Stimulated activated CD4-positive, alpha-beta T cell treated with anti-CD3 and anti-CD28 coated beads, TNF-alpha, amount 100 ng/mL, for 4 hours (primary cell): Measurements from ENCODE around the gene RASSF4.

Source experiments
- DNase-seq, 3 experiments: peaks; one replicate each; pipeline ENCODE4 v3.0.0-alpha.2; 2020; ENCODE audit warnings: low read depth in 3 of 3

RASSF4 gene

DNA sequence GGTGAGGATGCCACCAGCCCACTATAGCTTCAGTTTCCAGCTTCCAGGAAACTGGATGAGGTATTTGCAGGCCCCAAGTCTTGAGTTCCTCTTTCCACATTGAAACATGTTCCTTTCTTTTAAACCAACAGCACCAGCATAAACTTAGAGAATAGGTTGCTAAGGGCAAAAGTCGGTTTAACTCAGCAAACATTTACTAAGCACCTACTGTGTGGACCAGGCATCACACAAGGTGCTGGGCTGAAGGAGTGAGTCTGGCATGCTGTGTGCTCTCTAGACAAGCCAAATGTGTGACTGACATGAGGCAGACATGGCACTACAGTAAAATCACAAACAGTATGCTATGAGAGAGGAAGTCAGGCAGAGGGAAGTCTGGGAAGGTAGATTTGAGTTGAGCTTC lies 11.0 kb upstream of the RASSF4 start:
- no peak for DNase-seq

DNA sequence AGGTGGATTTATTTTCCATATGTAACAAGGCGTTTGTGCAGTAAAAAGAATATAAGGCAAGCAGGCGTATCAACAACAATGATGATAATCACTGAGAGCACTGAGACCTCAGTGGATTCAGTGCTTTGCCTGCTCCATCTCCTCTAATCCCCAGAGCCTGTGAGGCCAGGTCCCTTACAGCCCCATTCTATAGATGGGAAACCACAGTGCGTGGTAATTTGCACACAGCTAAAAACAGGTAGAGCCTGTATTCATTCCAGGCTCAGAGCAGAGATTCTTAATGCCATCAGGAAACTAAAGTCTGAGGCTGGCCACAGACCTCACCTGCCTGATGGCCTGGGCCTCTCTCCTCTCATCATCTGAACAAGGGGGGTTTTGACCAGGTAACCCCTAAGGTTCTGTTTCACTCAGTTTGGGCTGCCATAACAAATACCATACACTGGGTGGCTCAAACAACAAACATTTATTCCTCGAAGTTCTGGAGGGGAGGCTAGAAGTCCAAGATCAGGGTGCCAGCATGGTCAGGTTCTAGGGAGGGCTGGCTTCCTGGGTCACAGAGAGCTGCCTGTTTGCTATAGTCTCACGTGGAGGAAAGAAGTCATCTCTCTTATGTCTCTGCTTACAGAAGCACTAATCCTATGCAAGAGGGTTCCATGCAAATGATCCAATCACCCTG lies 10.3 kb upstream of the RASSF4 start:
- DNase-seq, result no peak

DNA sequence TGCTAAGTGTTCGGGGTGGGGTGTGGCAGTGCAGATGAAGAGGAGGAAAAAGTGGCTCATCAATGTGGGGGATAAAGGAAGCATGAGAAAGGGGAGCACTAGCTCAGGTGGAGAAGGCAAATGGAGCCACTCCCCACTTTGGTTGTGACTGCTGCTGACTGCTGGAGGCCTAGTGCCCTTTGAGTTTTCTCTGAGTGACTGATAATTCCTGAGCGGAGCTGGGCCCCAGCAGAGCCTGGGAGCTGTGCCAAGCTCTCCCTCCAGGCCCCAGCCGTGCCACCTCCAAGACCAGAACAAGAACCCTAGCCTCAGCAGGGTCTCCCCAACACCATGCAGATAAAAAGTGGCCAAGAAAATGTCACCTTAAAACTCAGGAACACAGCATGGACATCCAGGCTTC lies 9.7 kb upstream of the RASSF4 start:
- no peak for DNase-seq

DNA sequence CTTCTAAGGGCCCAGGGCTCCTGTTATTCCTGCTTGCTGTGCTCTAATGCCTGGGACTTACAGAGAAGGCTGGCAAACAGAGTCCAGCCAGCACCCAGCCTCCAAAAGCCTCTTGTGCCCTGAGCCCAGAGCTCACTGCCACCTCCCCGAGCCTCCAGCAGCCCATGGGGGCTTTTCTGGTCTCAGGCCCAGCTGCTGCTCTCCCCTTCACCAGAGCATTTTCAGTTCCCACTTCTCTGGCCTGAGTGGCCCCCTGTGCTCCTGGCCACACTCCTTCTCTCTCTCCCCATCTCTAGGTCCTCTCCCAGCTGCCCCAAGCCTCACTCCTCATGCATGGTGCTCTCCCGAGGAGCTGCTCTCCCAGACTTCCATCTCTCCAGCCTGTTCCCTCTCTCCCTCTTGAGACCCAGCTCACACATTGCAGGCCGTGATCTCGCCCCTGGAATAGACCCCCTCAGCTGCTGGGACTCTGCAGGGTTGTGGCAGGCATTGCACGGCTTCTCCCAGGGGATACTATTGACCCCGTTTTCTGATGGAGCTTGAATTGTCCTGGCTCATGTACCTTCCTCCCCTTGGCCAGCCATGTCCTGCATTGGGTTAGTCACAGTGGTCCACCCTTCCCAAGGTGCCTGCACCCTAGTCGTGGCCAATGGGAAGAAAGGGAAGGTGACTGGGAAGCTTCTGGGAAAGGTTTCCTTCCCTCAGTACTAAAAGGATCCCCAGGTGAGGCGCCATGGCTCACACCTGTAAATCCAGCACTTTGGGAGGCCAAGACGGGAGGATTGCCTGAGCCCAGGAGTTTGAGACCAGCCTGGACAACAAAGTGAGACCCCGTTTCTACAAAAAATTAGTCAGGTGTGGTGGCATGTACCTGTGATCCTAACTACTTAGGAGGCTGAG lies 9.0 kb upstream of the RASSF4 start:
- no peak for DNase-seq

DNA sequence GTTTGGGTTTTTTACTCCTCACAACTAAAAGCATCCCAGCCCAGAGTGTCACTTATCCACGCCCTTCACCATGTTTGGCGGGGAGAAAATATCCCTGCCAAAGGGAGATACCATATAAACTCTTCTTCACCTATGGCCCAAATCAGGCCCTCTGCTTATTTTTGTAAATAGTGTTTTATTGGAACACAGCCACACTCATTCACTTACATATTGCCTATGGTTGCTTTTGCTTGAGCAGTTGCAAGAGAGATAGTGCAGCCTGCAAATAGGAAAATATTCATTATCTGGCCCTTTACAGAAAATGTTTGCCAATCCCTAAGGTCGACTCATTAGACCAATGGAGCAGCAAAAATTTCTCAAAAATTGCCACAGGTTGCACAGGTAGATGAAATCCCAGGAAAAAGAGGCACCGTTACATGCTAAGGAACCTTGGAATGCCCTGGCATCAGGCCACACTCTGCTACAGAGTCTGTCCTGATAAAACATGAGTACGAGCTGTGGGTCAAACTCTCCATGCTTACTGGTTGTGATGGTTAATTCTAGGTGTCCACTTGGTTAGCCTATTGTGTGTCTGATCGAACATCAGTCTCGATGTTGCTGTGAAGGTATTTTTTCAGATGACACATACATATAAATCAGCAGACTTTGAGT lies 7.9 kb upstream of the RASSF4 start:
- DNase-seq, result no peak

DNA sequence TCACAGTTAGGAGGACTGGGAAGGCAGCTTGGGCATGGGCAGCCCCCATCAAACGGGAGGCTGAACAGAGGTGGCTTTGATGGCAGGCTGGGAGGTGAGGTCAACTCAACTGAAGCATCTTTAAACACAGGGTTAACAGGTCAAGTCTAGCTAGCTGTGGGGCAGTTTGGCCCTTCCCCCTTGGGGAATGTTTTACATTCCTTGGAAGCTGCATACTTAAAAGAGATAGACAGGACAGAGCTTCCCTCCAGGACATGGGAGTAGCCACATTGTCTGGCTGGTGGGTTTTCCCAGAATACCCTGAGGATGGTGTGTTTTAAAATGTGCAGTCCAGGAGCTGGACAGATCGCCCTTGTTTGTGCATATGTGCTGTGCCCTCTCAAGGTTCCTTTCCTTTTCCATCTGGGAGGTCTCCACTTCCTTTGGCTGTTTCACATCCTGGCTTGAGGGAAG lies 6.8 kb upstream of the RASSF4 start:
- DNase-seq, result no peak

DNA sequence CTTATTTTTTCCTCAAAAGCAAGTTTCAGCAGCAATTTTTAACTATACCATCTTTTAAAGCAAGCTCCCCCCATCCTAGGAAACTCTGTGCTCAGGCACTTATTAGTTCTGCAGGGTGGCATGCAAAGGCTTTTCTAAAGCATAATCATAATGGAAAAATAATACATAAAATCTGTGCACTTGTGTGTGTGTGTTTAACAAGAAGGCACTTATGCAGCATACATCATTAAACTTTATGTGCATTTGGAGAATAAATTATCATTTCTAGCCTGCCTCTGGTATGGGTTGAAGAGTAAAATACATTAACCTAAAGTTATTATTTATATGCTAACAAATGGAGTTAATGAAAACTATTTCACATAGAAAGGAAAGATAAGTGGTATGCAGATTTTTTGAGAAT lies 5.6 kb upstream of the RASSF4 start:
- DNase-seq, result no peak

DNA sequence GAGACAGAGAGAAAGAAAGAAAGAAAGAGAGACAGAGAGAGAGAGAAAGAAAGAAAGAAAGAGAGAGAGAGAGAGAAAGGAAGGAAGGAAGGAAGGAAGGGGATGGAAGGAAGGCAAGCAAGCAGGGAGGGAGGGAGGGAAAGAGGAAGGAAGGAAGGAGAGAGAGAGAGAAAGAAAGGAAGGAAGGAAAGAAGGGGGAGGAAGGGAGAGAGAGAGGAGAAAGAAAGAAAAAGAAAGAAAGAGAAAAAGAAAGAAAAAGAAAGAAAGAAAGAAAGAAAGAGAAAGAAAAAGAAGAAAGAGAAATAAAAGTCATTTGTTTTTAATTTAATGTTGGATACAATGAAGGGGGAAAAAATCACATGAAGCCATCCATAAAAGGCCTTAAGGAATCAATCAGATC lies 4.6 kb upstream of the RASSF4 start:
- no peak for DNase-seq

DNA sequence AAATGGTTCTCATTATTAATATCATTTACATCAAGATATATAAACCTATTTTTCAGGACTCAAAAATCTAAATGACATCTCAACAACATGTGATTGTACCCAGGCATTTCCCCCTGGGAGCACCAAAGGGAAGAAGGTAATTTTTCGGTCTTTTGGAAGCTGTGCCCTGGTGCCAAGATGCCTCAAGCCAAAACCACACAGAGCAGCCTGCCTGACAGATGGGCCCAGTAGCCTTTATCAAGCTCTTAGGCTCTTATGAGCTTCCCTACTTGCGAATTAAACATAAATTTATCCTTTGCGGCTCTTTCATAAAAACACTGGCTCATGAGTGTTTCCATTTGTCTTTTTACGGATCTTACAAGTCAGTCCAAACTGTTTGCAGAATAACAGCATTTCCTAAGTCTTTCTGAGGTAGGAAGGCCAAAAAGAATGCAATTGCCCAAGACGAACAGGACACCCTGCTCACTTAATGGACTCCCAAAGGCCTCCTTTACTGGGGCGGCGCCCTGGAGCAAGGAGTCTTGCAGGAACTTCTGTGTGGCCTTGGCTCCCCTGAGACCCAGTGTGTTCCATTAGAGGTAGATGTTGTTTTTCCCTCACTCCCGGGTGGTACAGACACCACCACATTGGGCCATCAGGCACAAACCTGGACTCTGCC lies 4.1 kb upstream of the RASSF4 start:
- DNase-seq, result no peak

DNA sequence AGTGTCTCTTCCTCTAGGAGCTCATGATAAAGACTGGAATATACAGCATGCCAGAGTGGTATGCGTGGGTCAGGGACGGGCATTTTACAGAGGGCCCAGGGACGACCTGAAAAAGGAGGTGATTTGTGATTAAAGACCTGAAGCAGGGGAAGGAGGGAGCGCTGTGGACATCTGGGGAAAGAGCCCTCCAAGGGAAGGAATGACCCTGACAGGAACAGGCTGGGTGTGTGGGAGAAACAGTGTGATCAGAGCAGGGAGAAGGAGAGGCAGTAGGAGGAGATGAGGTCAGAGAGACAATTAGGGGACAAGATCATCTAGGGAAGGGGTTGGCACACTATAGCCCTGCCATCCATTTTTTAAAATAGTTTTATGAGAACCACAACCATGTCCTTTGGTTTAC lies 3.4 kb upstream of the RASSF4 start:
- DNase-seq, result no peak

DNA sequence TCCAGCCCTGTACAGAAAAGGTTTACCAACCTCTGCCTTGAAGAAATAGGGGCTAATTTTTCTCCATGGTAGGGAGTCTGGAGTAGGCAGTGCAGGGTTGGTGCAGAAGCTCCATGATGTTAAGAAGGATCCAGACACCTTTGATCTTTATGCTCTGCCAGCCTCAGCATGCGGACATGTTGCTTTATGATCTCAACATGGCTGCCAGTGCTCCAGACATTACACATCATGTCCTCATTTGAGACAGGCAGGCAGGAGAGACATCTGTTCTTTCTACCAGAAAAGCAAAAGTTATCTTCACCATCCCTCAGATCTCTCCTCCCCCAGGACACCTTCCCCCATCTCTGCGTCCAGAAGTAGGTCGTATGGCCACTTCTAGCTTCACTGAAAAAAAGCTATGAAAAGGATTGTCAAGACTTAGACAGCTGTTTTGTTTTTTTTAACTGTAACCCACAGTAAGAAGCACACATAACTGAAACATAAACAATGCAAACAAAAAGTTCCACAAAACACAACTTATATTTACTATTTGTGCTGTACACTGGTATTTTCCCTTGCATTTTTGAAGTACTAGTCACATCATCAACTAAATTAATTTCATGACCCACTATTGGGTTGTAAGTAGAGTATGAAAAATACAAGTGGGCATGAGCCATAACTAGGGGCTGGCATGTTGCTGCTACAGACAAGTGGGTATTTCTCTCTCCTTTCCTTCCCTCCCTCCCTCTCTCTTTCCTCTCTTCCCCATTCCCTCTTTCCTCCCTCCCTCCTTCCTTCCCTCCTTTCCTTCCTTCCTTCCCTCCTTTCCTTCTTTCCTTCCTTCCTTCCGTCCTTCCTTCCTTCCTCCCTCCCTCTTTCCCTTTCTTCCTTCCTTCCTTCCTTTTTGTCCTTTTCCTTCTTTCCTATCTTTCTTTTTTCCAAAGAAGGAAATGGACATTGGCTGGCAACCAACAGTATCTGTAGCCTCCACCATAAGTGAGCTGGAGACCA lies 2.6 kb upstream of the RASSF4 start:
- no peak for DNase-seq

DNA sequence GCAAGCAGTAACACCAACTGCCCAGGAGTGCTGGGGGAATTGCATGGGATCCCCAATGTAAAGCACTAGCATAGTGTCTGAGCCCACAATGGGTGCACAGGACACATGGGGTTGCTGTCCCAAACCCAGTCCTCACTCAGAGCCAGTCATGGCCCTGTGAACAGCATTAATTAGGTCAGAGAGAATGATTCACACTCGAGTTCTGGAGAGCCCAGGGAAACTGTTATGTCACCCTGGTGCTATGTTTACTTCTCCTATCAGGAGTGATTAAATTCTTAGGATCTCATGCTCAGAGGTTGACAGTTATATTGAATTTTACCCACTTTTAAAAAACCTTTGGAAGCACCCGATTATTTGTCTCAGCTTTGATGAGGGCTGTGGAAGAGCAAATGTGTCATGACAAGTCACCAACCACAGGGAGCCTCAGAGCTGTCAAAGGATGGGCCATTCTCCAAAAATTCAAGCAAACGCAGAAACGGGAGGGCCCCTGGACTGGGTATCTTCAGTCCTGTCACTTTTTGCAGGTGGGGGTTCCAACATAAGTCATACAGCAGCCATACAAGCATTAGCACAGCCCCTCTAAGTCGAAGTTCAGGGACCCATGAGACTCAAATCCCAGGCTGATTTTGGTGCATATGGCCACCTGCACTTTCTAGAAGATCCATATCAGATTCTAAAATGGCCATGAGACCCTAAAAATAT lies 1.3 kb upstream of the RASSF4 start:
- DNase-seq, result no peak

DNA sequence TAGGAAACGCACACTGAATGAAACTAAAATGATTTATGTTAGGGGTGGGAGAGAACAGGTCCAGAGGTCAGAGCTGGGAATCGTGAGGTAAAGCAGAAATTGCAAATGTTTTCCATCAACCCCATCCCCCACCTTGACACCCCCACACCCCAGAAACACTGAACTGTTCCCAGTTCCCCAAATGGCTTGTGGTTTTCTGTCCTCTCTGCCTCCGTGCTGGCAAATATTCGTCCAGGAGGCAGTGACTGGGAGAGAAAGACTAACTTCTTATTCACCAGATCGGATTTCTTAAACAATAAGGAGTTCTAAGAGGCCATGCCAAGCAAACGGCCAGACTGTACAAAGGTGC lies 730 bp upstream of the RASSF4 start:
- no peak for DNase-seq

DNA sequence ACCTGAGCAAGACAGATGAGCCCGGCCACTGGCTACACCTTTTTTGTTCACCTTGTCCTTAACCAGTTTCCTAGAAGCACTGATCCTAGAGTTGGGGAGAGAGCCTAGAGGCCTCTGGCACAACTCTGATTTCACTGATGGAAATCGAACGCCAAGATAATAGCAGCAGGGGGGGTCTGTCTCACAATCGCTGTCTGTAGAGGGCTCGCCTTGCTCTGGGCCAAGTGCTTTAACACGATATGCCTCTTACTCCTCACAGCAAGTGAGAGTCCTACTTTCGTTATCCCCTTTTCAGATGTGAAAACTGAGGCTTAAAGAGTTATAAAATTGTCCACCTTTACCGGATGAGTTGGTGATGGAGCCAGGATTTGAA lies 472 bp downstream of the RASSF4 start:
- DNase-seq, result no peak

DNA sequence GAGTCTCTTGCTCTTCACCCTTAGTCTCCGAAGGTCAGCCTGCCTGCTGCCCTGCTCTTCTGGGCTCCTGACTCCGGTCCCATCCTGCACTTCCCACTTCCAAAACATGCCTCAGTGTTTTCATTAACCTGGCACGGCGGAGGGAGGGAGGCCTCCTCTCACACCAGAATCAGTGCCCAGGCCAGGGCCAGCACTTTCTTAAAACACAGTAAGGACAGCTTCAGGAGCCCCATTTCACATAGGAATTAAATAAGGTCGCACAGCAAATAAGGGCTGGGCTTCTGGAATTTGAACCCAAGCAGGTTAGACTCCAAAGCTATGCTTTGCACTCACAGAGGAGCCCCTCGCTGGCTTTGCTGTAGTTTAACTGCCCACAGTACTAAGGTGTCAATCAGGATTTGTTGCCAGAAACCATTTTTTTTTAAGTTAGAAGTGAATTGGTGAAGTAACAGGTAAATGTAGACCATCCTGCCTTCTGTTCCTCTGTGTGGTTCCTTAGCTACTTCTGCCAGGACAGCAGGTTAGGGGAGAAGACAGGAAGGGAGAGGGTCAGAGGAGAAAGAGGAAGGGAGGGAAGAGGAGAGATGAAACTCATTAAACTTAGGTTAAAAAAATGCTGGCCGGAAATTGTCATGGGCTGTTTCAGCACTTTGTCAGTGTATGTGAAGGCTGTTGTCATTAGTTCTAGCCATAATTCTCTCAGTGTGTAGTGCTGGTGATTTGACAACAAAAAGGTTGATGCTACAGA lies 1.1 kb downstream of the RASSF4 start:
- no peak for DNase-seq

DNA sequence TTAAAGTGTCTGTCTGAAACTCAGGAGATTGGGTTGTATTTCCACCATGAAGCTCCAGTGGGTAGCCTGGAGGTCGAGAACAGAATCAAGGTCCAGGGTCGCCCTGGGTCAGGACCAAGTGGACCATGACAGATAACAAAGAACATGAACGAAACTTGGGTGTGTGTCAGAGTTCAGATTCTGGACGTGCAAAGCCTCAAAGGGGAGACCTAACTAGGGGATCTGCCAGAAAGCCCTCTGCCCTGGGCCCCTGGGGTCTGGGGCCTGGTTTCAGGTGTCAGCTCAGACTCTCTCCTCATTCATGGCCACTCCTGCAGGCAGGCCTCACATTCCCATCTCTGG lies 1.6 kb downstream of the RASSF4 start:
- DNase-seq, result no peak

DNA sequence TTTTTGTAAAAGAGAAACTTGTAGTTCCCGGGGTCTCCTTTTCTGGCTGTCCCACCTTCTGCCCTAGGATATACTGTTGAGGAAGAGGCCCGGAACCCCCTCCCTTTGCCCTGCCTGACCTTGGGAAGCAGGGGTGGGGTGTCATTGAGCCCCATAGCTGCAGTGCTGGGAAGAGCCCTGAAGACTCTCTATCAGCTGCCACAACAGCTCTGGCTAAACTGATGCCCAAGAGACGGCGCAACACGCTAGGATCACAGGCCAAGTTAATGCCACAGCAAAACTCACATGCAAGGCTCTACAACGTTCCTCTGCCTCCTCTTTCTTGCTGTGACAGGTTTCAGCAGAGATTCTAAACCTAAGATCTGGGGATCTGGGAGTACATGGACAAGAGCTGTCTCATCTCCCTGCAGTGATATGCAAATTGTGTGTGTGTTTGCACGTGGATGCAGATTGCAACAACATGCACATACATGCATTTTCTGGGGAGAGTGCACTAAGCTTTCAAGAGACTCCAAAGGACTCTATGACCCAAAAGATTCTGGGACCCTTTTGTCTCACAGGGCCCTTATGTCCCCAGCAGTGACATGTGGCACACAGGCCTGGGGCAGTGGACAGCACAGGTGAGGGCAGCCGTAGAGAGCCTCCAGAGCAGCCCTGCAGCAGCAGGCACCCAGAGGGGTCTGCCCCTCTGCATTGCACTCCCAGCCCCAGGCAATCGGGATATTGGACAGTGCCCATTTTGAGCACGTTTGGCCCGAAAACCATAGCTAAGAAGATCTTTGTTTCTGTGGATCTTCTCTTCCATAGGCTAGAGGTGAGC lies 2.5 kb downstream of the RASSF4 start:
- no peak for DNase-seq

DNA sequence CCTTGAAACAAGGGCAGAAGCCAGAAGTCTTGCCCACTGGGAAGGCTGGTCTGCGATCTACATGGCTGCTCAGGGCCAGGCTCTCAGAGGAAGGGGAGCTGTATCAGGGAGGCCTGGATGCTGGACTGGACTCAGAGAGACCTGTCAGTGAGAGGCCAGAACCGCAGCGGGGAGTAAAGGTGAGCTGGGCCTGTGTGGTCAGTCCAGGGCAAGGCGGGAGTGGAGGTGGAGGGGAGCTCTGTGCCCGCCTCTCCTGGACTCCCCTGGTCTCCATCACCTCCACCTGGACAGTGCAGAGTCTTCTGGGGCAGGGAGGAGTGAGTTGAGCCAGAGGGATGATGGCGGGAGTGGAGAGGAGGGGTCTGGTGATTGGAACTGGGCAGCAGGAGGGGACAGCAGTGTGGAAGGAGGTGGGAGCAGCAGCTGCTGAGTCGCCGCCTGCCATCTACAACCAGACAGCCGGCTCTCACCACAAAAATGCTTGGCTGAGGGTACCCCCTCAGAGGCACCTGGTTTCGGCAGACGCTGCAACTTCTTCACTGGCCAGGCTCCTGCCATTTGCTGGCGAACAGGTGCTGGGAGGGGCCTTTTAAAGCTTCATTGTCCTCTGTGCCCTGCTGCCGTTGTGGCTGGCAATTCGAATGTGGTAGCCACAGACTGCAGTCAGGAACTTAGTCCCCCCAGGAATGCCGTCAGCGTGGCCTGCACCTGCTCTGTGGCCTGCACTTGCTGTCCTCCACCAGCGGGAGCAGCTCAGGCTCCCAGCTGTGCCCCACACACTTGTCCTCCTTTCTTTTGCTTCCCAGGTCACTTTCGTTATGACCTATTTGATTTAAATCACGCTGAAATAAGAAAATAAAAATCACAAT lies 3.5 kb downstream of the RASSF4 start:
- no peak for DNase-seq
